GM18873 (cell line): ENCODE data around the gene ATAT1.

ENCODE experiments used
- ATAC-seq: cut with Tn5 transposase; IDR thresholded peaks from one replicate; pipeline ENCODE4 v1.9.1; 2021; ENCODE audit warnings: mild to moderate bottlenecking, moderate library complexity, moderate number of reproducible peaks; ENCODE audit not compliant: unreplicated experiment, low FRiP score

ATAT1 gene

GRCh38 chr6:30612687-30613248 is 13.9 kb upstream of the ATAT1 start:
- ATAC-seq = no peak

DNA sequence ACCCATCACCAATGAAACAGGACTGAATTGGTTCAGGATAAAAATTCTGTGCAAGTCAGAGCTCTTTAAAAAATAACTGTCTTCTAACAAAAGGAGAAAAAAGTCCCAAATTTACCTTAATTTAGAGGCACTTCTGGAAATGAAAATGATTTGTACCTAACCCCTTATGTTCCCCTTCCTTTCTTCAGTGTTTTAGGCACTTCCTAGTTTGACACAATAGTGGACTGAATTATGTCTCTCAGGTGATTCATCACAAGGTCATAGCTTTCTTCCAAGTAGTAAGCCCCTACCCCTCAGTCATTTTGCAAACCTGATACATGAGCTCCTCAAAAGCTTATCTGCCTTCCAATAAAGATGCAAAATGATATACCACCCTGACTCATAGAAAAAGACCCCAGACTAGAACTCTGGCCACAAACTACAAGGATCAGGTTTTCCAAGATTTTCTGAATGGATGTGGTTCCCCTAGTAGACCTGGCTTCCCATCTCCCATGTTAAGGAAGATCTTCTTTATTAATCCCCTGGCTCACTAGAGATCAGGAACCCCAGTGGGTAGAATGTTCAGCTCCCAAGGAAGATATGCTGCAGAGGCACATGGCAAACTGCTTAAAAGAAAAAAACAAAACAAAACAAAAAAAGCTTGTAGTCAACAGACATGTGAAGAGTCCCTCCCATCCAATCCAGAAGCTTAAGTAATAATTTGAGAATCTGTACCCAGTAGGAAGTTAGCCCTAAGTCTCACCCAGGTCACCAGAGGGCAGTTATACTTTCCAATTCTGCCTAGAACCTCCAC is 13.2 kb upstream of the ATAT1 start:
- no peak for ATAC-seq

DNA sequence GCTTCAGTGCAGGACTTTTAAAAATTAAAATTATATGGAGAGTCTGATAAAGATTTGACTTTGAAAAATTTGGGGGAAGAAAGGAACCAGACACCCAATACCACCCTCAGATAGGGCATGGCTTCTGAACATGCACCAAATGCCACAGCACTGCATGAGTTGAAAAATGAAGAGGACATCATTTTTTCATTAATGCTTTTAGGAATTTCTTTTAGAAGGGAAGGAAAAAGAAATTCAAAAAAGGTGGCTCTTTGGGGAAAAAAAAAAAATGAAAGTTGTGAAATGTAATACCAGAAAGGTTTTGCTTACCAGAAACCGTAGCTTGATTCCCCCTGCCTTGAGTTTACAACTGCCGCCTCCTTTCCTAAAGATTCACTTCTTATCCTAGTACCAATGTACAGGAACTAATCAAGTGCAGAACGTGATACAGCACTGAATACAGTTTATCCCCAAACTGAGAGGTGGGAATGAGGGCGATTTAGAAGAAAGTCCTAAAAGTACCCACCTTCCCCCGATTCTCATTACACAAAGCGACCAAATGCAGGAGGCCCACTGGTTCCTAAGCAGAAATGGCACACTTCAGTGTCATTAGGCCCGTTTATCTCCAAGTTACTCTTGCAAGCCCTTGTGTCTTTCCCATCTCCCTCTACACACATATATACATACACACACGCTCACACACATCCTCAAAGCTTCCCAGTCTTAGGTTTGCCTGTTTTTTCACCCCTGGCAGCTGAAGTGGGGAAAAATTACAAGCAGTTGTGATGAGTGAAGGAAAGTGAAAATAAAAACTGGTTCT is 12.4 kb upstream of the ATAT1 start:
- no peak for ATAC-seq

DNA sequence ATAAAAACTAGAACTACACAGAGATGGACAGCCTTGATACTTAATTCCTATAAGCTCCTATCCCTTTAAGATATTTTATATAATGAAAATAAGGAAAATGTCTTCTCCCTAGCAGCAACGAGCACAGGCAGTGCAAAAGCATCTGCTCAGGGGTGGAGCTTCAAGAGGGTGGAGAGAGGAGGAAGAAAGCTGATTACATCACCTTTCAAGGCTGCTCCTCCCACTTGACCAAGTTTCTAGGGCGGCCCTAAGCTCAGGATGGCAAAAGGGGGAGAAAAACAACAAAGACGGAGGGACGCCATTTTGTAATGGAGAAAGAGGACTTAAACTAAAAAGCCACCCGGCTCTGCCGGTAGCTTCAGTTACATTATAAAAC is 11.8 kb upstream of the ATAT1 start:
- peak; percentile 26 for ATAC-seq

GRCh38 chr6:30615219-30615957 is 11.3 kb upstream of the ATAT1 start:
- no peak for ATAC-seq

DNA sequence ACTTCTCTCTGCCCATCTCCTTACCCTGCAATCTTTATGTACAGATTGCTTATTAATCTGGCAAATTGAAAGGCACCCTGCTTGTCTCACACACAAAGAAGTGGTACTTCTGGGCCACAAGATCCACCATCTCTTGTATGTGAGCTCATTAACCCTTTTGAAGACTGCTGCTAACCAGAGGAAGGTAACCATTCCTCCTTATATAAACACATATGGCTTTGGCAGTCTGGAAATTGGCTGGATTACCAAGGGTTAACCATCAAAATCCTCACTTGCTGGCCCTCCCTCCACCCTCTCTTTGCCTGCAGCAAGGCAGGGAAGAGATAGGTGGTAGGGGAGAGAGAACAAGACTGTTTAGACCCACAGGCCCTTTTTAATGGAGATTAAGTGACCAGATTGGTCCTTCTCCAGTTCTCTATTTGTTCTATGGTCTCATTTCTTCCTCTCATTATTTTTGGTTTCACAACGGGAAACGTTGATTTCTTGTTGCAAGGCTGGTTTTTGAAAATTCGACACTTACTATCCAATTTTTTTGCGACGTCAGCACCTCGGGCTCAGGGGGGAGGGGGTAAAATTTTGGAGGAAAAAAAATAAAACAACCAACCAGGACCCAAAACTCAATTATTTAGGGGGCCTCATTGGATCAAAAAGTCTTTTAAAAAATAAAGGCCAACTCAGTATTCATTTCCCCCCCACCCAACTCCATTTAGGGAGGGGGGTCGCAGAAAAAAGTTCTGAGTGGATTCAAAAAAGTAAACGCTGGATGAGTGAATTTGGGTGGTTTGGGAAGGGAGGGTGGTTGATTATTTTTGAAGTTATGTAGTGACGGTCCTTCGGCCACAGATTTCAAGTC is 10.5 kb upstream of the ATAT1 start:
- ATAC-seq = no peak

GRCh38 chr6:30616811-30617564 is 9.7 kb upstream of the ATAT1 start, which contains the start of gene PPP1R10:
Gene PPP1R10 (minus strand): TSS chr6:30617243. CDS start chr6:30609944, 7,299 bp downstream.
- peak; percentile 78 for ATAC-seq

GRCh38 chr6:30617565-30618269 is 9.0 kb upstream of the ATAT1 start, which contains the start of gene MRPS18B:
Gene MRPS18B (plus strand): TSS chr6:30617840. CDS start chr6:30617866, 26 bp downstream.
- ATAC-seq = peak; percentile 62

GRCh38 chr6:30618270-30618797 is 8.3 kb upstream of the ATAT1 start:
- ATAC-seq = no peak

DNA sequence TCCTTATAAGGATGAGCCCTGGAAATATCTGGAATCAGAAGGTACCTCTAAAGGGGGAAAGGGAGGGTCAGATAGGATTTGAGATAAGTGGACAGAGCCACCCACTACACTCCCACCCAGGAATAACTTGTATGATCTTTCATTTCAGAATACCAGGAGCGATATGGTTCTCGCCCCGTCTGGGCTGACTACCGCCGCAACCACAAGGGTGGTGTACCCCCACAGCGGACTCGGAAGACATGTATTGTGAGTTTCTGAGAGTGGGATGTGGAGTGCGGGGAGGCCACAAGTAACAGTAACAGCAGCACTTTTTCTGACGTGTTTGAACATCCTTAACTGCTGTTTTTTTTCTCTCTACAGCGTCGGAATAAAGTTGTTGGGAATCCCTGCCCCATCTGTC is 7.1 kb upstream of the ATAT1 start:
- ATAC-seq = no peak

GRCh38 chr6:30625511-30625910 is 1.2 kb upstream of the ATAT1 start:
- no peak for ATAC-seq

DNA sequence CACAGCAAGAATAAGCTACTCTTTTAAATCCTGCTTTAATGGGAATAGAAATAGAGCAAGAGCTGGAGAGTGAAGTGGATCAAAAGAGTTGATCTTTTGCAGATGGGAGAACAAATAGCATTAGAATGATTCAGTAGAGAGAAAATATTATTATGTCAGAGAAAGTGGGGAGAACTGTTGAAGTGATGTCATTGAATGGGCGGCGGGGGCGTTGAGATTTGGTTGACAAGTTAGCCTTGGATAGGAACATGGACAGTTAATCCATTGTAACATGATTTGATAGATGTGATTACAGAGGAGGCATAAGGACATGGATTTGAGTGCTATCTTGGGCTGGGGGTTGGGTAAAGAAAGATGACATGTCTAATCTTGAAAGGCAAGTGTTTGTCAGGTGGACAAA is 9.2 kb downstream of the ATAT1 start:
- no peak for ATAC-seq

GRCh38 chr6:30640481-30640880 is 13.8 kb downstream of the ATAT1 start:
- ATAC-seq = no peak

- ATAC-seq = no peak
Observed at GRCh38 chr6:30641048-30641447, 14.4 kb downstream of the ATAT1 start.

- no peak for ATAC-seq
Observed at GRCh38 chr6:30643656-30644055, 17.0 kb downstream of the ATAT1 start.

- no peak for ATAC-seq
Observed at GRCh38 chr6:30644769-30645168, 18.1 kb downstream of the ATAT1 start.

DNA sequence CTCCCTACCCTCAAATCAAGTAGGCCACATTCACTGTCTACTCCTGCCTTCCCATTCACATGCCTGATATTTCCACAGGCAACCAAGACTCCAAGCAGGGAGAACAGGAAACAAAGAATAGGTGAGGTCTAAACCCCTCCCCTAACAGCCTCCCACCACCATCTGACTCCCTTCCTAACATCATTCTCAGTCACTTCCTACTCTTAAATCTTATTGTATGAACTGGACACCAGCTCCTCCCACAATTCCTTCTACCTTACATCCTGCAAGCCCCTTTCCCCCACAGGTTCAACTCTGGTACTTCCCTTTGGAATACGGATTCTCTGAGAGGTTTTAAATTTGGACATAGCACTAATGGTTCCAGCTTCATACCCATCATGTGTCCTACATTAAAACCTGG is 19.3 kb downstream of the ATAT1 start:
- ATAC-seq = no peak
